Measurements from ENCODE around the gene SDF4. TPM values are rescaled to one million over a fixed set of nuclear protein-coding genes. Genes with fewer than 3 reads are reported as not detected.
A peak's percentile ranks its signal among the peaks of the same experiment; 100 is the strongest.

The SDF4 gene
- total and polyA plus RNA-seq, 2 of the 13 experiments (the other 11 are each of a cell fraction or from before 2014, with no cell fraction given), result 80.8 to 107 TPM

- TF ChIP-seq HNRNPL (IDR thresholded peaks at IDR 0.05; ENCODE audit: low read depth, low read length) (0 out of 2 replicates have a peak, but pooled peaks have one; percentile 61), AGO2 (optimal IDR thresholded peaks at IDR 0.05; ENCODE audit: low read depth, low read length) (peak; percentile 15), HOXA5 (CRISPR knock-in tag; IDR thresholded peaks at IDR 0.05) (no peak)
- Histone ChIP-seq H3K27me3 (ENCODE audit: control insufficient read depth in 1 of 2, insufficient read depth in 2 of 2, low read length in 2 of 2) (no peaks in the 10 kb centered on the region), H3K4me1 (ENCODE audit: insufficient read depth, low read length) (no peaks in the 10 kb centered on the region), H3K9me3 (ENCODE audit: low read length) (no peaks in the 10 kb centered on the region), H3K4me2 (ENCODE audit: low read depth, low read length) (no peak overlapping the region), H4K20me1 (ENCODE audit: insufficient read depth, low read length) (0 out of 2 replicates have a peak, but pooled peaks cover 7% of the 10 kb centered on the region), H3K4me3 (replicated peaks in 1 of 3; ENCODE audit: insufficient read depth in 1 of 3, low read depth in 2 of 3, low read length in 3 of 3) (no peak overlapping the region), H3K36me3 (replicated peaks in 1 of 2; ENCODE audit: control insufficient read depth in 1 of 2, insufficient read depth in 2 of 2, low read length in 2 of 2) (peaks cover 33 to 71% of the 10 kb centered on the region in 2 experiments), H3K79me2 (ENCODE audit: insufficient read depth, low read length) (peaks cover 16% of the 10 kb centered on the region), H3K9ac (ENCODE audit: insufficient read depth, low read depth, low read length) (no peak overlapping the region), H2AFZ (ENCODE audit: low read length) (no peak overlapping the region), H3K27ac (ENCODE audit: extremely low read length, insufficient read depth, low read length) (no peak overlapping the region)
- POLR2A ChIA-PET, result no interaction called here
- no TSS peak for BruUV-seq (replicated peaks)
- DNase-seq (ENCODE audit: low spot score), result no peak
- intact Hi-C loops (cut with micrococcal nuclease; ENCODE audit: unreplicated experiment), result no loop called here
- CTCF ChIA-PET (ENCODE audit: low intra/inter-chr PET ratio, low total read pairs), result no interaction called here
- ATAC-seq, result no peak
- 98% methylated on average over 8 of the region's 30 CpGs for WGBS (ENCODE audit: low lambda C conversion rate)
- no peak for FAIRE-seq
- in situ Hi-C loops (cut with HindIII; ENCODE audit: extremely low pct_ligation_motif_present, low pct_unique_long_range_greater_than_20kb), result no loop called here
Observed at GRCh38 chr1:1221887-1222574, 9.8 kb downstream of the SDF4 start.

- Histone ChIP-seq H3K9me3 (ENCODE audit: low read length) (no peaks in the 10 kb centered on the region), H2AFZ (ENCODE audit: low read length) (no peak overlapping the region), H3K4me3 (replicated peaks in 1 of 3; ENCODE audit: insufficient read depth in 1 of 3, low read depth in 2 of 3, low read length in 3 of 3) (no peak overlapping the region), H3K27me3 (ENCODE audit: control insufficient read depth in 1 of 2, insufficient read depth in 2 of 2, low read length in 2 of 2) (no peaks in the 10 kb centered on the region), H3K9ac (ENCODE audit: insufficient read depth, low read depth, low read length) (no peak overlapping the region), H3K27ac (ENCODE audit: extremely low read length, insufficient read depth, low read length) (no peak overlapping the region), H3K79me2 (ENCODE audit: insufficient read depth, low read length) (no peaks in the 10 kb centered on the region), H4K20me1 (ENCODE audit: insufficient read depth, low read length) (no peaks in the 10 kb centered on the region), H3K36me3 (replicated peaks in 1 of 2; ENCODE audit: control insufficient read depth in 1 of 2, insufficient read depth in 2 of 2, low read length in 2 of 2) (peaks cover 30 to 62% of the 10 kb centered on the region in 2 experiments; a peak in 4 of 5 replicates), H3K4me1 (ENCODE audit: insufficient read depth, low read length) (no peaks in the 10 kb centered on the region), H3K4me2 (ENCODE audit: low read depth, low read length) (no peak overlapping the region)
- DNase-seq (ENCODE audit: low spot score) (no peak), FAIRE-seq (no peak), ATAC-seq (no peak)
- in situ Hi-C loops (cut with HindIII; ENCODE audit: extremely low pct_ligation_motif_present, low pct_unique_long_range_greater_than_20kb), result no loop called here
- TF ChIP-seq, protein P1, sequence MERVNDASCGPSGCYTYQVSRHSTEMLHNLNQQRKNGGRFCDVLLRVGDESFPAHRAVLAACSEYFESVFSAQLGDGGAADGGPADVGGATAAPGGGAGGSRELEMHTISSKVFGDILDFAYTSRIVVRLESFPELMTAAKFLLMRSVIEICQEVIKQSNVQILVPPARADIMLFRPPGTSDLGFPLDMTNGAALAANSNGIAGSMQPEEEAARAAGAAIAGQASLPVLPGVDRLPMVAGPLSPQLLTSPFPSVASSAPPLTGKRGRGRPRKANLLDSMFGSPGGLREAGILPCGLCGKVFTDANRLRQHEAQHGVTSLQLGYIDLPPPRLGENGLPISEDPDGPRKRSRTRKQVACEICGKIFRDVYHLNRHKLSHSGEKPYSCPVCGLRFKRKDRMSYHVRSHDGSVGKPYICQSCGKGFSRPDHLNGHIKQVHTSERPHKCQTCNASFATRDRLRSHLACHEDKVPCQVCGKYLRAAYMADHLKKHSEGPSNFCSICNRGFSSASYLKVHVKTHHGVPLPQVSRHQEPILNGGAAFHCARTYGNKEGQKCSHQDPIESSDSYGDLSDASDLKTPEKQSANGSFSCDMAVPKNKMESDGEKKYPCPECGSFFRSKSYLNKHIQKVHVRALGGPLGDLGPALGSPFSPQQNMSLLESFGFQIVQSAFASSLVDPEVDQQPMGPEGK (CRISPR knock-in tag; IDR thresholded peaks at IDR 0.05), result no peak
- TF ChIP-seq ZNF772 (CRISPR knock-in tag; IDR thresholded peaks at IDR 0.05), result no peak
- no peak for TF ChIP-seq ZNF784 (CRISPR knock-in tag; IDR thresholded peaks at IDR 0.05; ENCODE audit: borderline replicate concordance)
- TF ChIP-seq, protein P2, sequence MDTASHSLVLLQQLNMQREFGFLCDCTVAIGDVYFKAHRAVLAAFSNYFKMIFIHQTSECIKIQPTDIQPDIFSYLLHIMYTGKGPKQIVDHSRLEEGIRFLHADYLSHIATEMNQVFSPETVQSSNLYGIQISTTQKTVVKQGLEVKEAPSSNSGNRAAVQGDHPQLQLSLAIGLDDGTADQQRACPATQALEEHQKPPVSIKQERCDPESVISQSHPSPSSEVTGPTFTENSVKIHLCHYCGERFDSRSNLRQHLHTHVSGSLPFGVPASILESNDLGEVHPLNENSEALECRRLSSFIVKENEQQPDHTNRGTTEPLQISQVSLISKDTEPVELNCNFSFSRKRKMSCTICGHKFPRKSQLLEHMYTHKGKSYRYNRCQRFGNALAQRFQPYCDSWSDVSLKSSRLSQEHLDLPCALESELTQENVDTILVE (CRISPR knock-in tag; IDR thresholded peaks at IDR 0.05), result no peak
- TF ChIP-seq GTF2F1 (IDR thresholded peaks at IDR 0.05; ENCODE audit: low read length), result no peak
- TF ChIP-seq GPBP1L1 (CRISPR knock-in tag; IDR thresholded peaks at IDR 0.05), result no peak
- no peak for TF ChIP-seq KLF15 (CRISPR knock-in tag; IDR thresholded peaks at IDR 0.05; ENCODE audit: borderline replicate concordance)
- no peak for TF ChIP-seq ZC3H4 (CRISPR knock-in tag; IDR thresholded peaks at IDR 0.05; ENCODE audit: borderline replicate concordance)
- no peak for TF ChIP-seq ZNF367 (CRISPR knock-in tag; IDR thresholded peaks at IDR 0.05; ENCODE audit: borderline replicate concordance)
- TF ChIP-seq HMGA1 (CRISPR knock-in tag; conservative IDR thresholded peaks at IDR 0.05), result no peak
- whole genome bisulfite sequencing (ENCODE audit: low lambda C conversion rate), result 94% methylated on average over 24 of the region's 24 CpGs
- ChIA-PET POLR2A (no interaction called here), CTCF (ENCODE audit: low intra/inter-chr PET ratio, low total read pairs) (no interaction called here)
- intact Hi-C loops (cut with micrococcal nuclease; ENCODE audit: unreplicated experiment), result no loop called here
- BruUV-seq (replicated peaks), result no TSS peak
Observed at GRCh38 chr1:1220197-1220596, 11.6 kb downstream of the SDF4 start.
